ENCODE data around the gene TTF1.

- TF ChIP-seq POLR2AphosphoS5 (IDR thresholded peaks at IDR 0.05), result no peak
- no peak for TF ChIP-seq POLR2A (IDR thresholded peaks at IDR 0.05)
These were observed 40.2 kb upstream of the TTF1 start for GRCh38 chr9:132446887-132447286.

All from spleen (tissue), 3 donors.